A549 (cell line): Measurements from ENCODE around the gene MRTFB. TPM values are rescaled to one million over a fixed set of nuclear protein-coding genes. Genes with fewer than 3 reads are reported as not detected.

Source experiments
- ATAC-seq, 2 experiments: fragments of 200-7000 bp in 1 of 2; fragments of >200 bp in 1 of 2; cut with Nextera tagmentation in 1 of 2; cut with Tn5 transposase in 1 of 2; 3 replicates each; pipeline versions ENCODE4 v1.8.0 to v1.9.1; 2018 to 2020; ENCODE audit warnings: mild to moderate bottlenecking in 1 of 2, moderate library complexity in 1 of 2
- CTCF ChIA-PET: fragments of 300-600 bp; sonication (Branson Sonifier 250); formaldehyde crosslinking; extraction: SDS; loops from one replicate; lab custom pipeline; 2021; ENCODE audit warnings: antibody characterized with exemption, inconsistent platforms; lab: Yijun Ruan, JAX
- POLR2A ChIA-PET: fragments of 350-600 bp; formaldehyde crosslinking; extraction: SDS; loops from one replicate; lab custom pipeline; 2021; ENCODE audit warnings: antibody characterized with exemption, inconsistent platforms; lab: Yijun Ruan, JAX
- DNase-seq, 2 experiments: peaks; one replicate each; pipeline versions ENCODE4 v3.0.0 to v3.0.0-alpha.2; 2011 to 2016; ENCODE audit warnings: low read depth in 1 of 2, low spot score in 1 of 2
- FAIRE-seq: peaks from 2 replicates; lab custom pipeline; 2011; peaks lifted over from hg19 to GRCh38; lab: Jason Lieb, UNC
- H3K27ac ChIP-seq, 2 experiments: fragments of >200 bp; sonication (Bioruptor Twin); formaldehyde crosslinking; 3 replicates each; pipeline ENCODE4 v1.5.1; 2016 to 2017
- H3K4me1 ChIP-seq: fragments of >200 bp; sonication (Bioruptor Twin); formaldehyde crosslinking; 3 replicates; pipeline ENCODE4 v1.6.1; 2016
- H3K4me2 ChIP-seq: fragments of >200 bp; sonication (Bioruptor Twin); formaldehyde crosslinking; 3 replicates; pipeline ENCODE4 v1.6.1; 2016
- H3K4me3 ChIP-seq: fragments of >200 bp; sonication (Bioruptor Twin); formaldehyde crosslinking; 3 replicates; pipeline ENCODE4 v1.5.1; 2016
- H3K9me3 ChIP-seq: fragments of >200 bp; sonication (Bioruptor Twin); formaldehyde crosslinking; 3 replicates; pipeline ENCODE4 v1.6.1; 2016
- BCL3 ChIP-seq: fragments of >200 bp; sonication (Bioruptor Twin); formaldehyde crosslinking; IDR thresholded peaks from 3 replicates; pipeline ENCODE4 v1.6.1; 2016
- BHLHE40 ChIP-seq: IDR thresholded peaks from 2 replicates; pipeline ENCODE4 v1.6.1; 2012; ENCODE audit warnings: low read depth, low read length, inconsistent platforms
- CHD2 ChIP-seq: fragments of 150-350 bp; IDR thresholded peaks from 2 replicates; pipeline ENCODE4 v1.6.1; 2014; ENCODE audit warnings: low read length; ENCODE audit not compliant: partially characterized antibody
- EHMT2 ChIP-seq: fragments of 200-600 bp; sonication (generic); IDR thresholded peaks from 2 replicates; pipeline ENCODE4 v1.6.1; 2016; ENCODE audit warnings: antibody characterized with exemption, low read depth, mild to moderate bottlenecking, moderate library complexity
- ELK1 ChIP-seq: fragments of 150-350 bp; IDR thresholded peaks from 2 replicates; pipeline ENCODE4 v1.6.1; 2014; ENCODE audit warnings: low read depth, mild to moderate bottlenecking, low read length
- EP300 ChIP-seq, 2 experiments: fragments of >200 bp; sonication (Bioruptor Twin); formaldehyde crosslinking; IDR thresholded peaks; 2 replicates in 1 of 2; 3 replicates in 1 of 2; pipeline ENCODE4 v1.6.1; 2016 to 2017
- FOSB ChIP-seq: fragments of 250-450 bp; sonication (Bioruptor Pico); IDR thresholded peaks from 2 replicates; pipeline ENCODE4 v1.5.0; 2020; ENCODE audit warnings: mild to moderate bottlenecking, moderate library complexity
- FOSL2 ChIP-seq, 2 experiments: fragments of 450-650 bp in 1 of 2; fragments of >200 bp in 1 of 2; sonication (Bioruptor Twin) in 1 of 2; formaldehyde crosslinking; IDR thresholded peaks; 2 replicates each; pipeline versions ENCODE4 v1.5.0 to v1.6.1; 2016 to 2020; ENCODE audit warnings: mild to moderate bottlenecking in 1 of 2, moderate library complexity in 1 of 2
- HEYL ChIP-seq: fragments of 250-450 bp; sonication (Bioruptor Pico); IDR thresholded peaks from 2 replicates; pipeline ENCODE4 v1.8.0; 2021; ENCODE audit warnings: mild to moderate bottlenecking, moderate library complexity
- HMGXB4 ChIP-seq: fragments of 250-450 bp; sonication (Bioruptor Pico); IDR thresholded peaks from 2 replicates; pipeline ENCODE4 v1.5.0; 2021; ENCODE audit warnings: mild to moderate bottlenecking, moderate library complexity, borderline replicate concordance
- HOXB13 ChIP-seq: fragments of 250-450 bp; sonication (Bioruptor Pico); IDR thresholded peaks from 2 replicates; pipeline ENCODE4 v1.5.0; 2020; ENCODE audit warnings: low read depth, mild to moderate bottlenecking, moderate library complexity
- KDM5A ChIP-seq: fragments of 200-600 bp; sonication (generic); IDR thresholded peaks from 2 replicates; pipeline ENCODE4 v1.6.1; 2016; ENCODE audit warnings: antibody characterized with exemption, mild to moderate bottlenecking
- NR3C1 ChIP-seq: fragments of >200 bp; sonication (Bioruptor Twin); formaldehyde crosslinking; IDR thresholded peaks from 3 replicates; pipeline ENCODE4 v1.6.1; 2017
- PHF8 ChIP-seq: fragments of 200-600 bp; sonication (generic); IDR thresholded peaks from 2 replicates; pipeline ENCODE4 v1.6.1; 2016; ENCODE audit warnings: low read depth, mild to moderate bottlenecking, antibody characterized with exemption, moderate library complexity, borderline replicate concordance
- POLR2A ChIP-seq: IDR thresholded peaks from 2 replicates; pipeline ENCODE4 v1.6.1; 2012; ENCODE audit warnings: mild to moderate bottlenecking, low read length
- REST ChIP-seq: fragments of 200-600 bp; sonication (generic); IDR thresholded peaks from 2 replicates; pipeline ENCODE4 v1.6.1; 2016; ENCODE audit warnings: antibody characterized with exemption, mild to moderate bottlenecking, moderate library complexity
- USF2 ChIP-seq: fragments of 450-650 bp; IDR thresholded peaks from 2 replicates; pipeline ENCODE4 v1.6.1; 2014; ENCODE audit warnings: antibody characterized with exemption
- WGBS: methylation state at CpG from one replicate; pipeline ENCODE4 v1.1.6; 2017; ENCODE audit errors: missing lambda C conversion rate; 5-methylcytosine and 5-hydroxymethylcytosine counted together
- polyA plus RNA-seq, 4 experiments: library from polyadenylated mRNA; depleted of rRNA in 3 of 4; stranded (reverse); fragments of >200 nt; fragmentation: RNase III in 1 of 4; extraction: RNeasy Plus Mini Kit Qiagen cat#74134 plus additional on column Dnase treatment in 1 of 4; gene quantifications; 2 replicates in 3 of 4; 3 replicates in 1 of 4; pipeline ENCODE4 v1.2.3, GENCODE V29; 2011 to 2017

Gene MRTFB
- polyA plus RNA-seq, 2 of the 4 experiments (the other 2 are of a cell fraction), result 13.7 to 24.2 TPM

GRCh38 chr16:14202697-14203096 lies 131.6 kb downstream of the MRTFB start (continued):
- TF ChIP-seq USF2 (no peak), KDM5A (no peak), PHF8 (no peak), POLR2A (no peak), ELK1 (no peak)

GRCh38 chr16:14203166-14203565 lies 132.0 kb downstream of the MRTFB start:
- no peak for TF ChIP-seq HMGXB4 (CRISPR knock-in tag)
- no peak for TF ChIP-seq NR3C1
- TF ChIP-seq FOSL2 (IDR thresholded peaks at IDR 0.05), result no peak
- no peak for TF ChIP-seq FOSL2 (CRISPR knock-in tag; IDR thresholded peaks at IDR 0.05)
- TF ChIP-seq FOSB (CRISPR knock-in tag), result no peak
- no peak for TF ChIP-seq BCL3
- TF ChIP-seq PHF8, result no peak
- TF ChIP-seq HOXB13 (CRISPR knock-in tag), result no peak
- TF ChIP-seq EHMT2, result no peak
- no peak for TF ChIP-seq CHD2
- TF ChIP-seq REST, result no peak
- TF ChIP-seq HEYL, result no peak
- TF ChIP-seq EP300 (IDR thresholded peaks at IDR 0.05), result no peak
- TF ChIP-seq POLR2A, result no peak
- TF ChIP-seq BHLHE40, result no peak
- TF ChIP-seq, all 56 proteins: peak for 0
- WGBS, result 91% methylated on average over 2 of the region's 2 CpGs
- Histone ChIP-seq H3K9me3 (no peaks in the 10 kb centered on the region), H3K27ac (no peak overlapping the region), H3K4me1 (peaks cover 7% of the 10 kb centered on the region; the same call in 1 of the 3 replicates), H3K4me3 (no peak overlapping the region), H3K4me2 (no peak overlapping the region)
- no peak for DNase-seq
- CTCF ChIA-PET, result interaction anchor here (0.8 to 1.9 kb wide), 4 partner anchors 9 to 18 kb away, joined by 3 to 7 read pairs (median 4); no protein-coding TSS in a partner anchor
- no peak for FAIRE-seq
- ATAC-seq, result no peak
- POLR2A ChIA-PET, result no interaction called here
